Astrocyte of the hippocampus (primary cell): ENCODE data around the gene GGT5.
A peak's percentile ranks its signal among the peaks of the same experiment; 100 is the strongest.
"Not testable (repeated sequence)": the region's sequence is repeated elsewhere in the genome, so short reads cannot be mapped to it uniquely, and the experiment has no call there.

Experiments
- DNase-seq: peaks from one replicate; pipeline ENCODE4 v3.0.0; 2011; ENCODE audit warnings: low read depth, low spot score

Gene GGT5

GRCh38 chr22:24183321-24184031, 61.4 kb downstream of the GGT5 start:
- no peak for DNase-seq

- not testable (repeated sequence) for DNase-seq
Measured at GRCh38 chr22:24182900-24183246, 62.0 kb downstream of the GGT5 start.

GRCh38 chr22:24181996-24182899, 62.6 kb downstream of the GGT5 start:
- DNase-seq, result no peak

GRCh38 chr22:24181088-24181995, 63.5 kb downstream of the GGT5 start, which contains the start of gene SUSD2:
TSS of gene SUSD2 (plus strand) at chr22:24181487. CDS start at chr22:24181520, 33 bp downstream.
- no peak for DNase-seq

- DNase-seq, result no peak
Measured at GRCh38 chr22:24180316-24181087, 64.4 kb downstream of the GGT5 start.

- no peak for DNase-seq
Measured at GRCh38 chr22:24179478-24180210, 65.2 kb downstream of the GGT5 start.

GRCh38 chr22:24178502-24179440, 66.1 kb downstream of the GGT5 start:
- no peak for DNase-seq

GRCh38 chr22:24178021-24178431, 66.9 kb downstream of the GGT5 start:
- DNase-seq, result no peak

GRCh38 chr22:24177456-24177855, 67.4 kb downstream of the GGT5 start:
- no peak for DNase-seq

- no peak for DNase-seq
Measured at GRCh38 chr22:24177045-24177444, 67.8 kb downstream of the GGT5 start.

GRCh38 chr22:24176630-24177029, 68.3 kb downstream of the GGT5 start:
- peak; percentile 42 for DNase-seq

GRCh38 chr22:24176040-24176439, 68.8 kb downstream of the GGT5 start:
- DNase-seq, result no peak

GRCh38 chr22:24175160-24175808, 69.6 kb downstream of the GGT5 start:
- DNase-seq, result peak; percentile 89

- no peak for DNase-seq
Measured at GRCh38 chr22:24171822-24172221, 73.1 kb downstream of the GGT5 start.

- no peak for DNase-seq
Measured at GRCh38 chr22:24170632-24171031, 74.2 kb downstream of the GGT5 start.

- no peak for DNase-seq
Measured at GRCh38 chr22:24170188-24170587, 74.7 kb downstream of the GGT5 start.
